ENCODE measurements around the gene FLRT2.

The FLRT2 gene

GRCh38 chr14:85663667-85664066, 133.7 kb downstream of the FLRT2 start:
- TF ChIP-seq, protein P1, sequence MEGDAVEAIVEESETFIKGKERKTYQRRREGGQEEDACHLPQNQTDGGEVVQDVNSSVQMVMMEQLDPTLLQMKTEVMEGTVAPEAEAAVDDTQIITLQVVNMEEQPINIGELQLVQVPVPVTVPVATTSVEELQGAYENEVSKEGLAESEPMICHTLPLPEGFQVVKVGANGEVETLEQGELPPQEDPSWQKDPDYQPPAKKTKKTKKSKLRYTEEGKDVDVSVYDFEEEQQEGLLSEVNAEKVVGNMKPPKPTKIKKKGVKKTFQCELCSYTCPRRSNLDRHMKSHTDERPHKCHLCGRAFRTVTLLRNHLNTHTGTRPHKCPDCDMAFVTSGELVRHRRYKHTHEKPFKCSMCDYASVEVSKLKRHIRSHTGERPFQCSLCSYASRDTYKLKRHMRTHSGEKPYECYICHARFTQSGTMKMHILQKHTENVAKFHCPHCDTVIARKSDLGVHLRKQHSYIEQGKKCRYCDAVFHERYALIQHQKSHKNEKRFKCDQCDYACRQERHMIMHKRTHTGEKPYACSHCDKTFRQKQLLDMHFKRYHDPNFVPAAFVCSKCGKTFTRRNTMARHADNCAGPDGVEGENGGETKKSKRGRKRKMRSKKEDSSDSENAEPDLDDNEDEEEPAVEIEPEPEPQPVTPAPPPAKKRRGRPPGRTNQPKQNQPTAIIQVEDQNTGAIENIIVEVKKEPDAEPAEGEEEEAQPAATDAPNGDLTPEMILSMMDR (IDR thresholded peaks at IDR 0.05) = no peak

DNA sequence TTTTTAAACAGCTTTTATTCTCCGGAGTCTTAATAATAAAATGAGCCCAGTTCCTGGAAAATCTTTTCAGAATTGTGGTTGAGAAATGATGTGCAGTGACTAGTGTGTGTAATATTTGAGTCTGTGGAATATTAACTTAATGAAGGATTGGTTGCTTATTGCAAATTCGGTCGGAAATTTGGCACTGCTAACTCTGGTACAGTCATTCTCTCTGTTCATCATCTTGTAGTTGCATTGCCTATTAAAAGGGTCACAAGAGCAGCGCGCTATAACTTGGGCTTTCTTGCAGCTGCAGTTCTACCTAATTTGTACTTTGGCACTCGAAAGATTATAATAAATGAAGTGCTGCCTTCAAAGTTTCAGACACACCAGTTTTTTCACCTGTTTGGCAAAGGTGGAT, 146.0 kb downstream of the FLRT2 start:
- TF ChIP-seq, protein P1 (IDR thresholded peaks at IDR 0.05) = no peak

DNA sequence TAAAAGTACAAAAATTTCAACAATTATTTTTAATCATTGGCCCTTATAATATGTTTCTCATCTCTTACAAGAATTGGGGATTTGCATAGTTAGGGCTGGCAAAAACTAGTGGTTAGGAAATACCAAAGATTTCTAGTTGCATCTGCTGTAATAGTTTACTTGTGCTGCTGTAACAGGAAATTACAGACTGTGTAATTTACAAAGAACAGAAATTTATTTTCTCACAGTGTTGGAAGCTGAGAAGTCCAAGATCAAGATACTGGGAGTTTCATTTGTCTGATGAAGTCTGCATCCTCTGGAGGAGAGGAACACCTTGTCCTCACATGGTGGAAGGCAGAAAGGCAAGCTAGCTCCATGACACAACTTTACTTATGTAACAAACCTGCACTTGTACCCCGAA, 157.0 kb downstream of the FLRT2 start:
- TF ChIP-seq, protein P1 (IDR thresholded peaks at IDR 0.05) = no peak

GRCh38 chr14:85687456-85687855, 157.5 kb downstream of the FLRT2 start:
- TF ChIP-seq, protein P1 (IDR thresholded peaks at IDR 0.05) = no peak

GRCh38 chr14:85688006-85688405, 158.1 kb downstream of the FLRT2 start:
- TF ChIP-seq, protein P1 (IDR thresholded peaks at IDR 0.05) = no peak

DNA sequence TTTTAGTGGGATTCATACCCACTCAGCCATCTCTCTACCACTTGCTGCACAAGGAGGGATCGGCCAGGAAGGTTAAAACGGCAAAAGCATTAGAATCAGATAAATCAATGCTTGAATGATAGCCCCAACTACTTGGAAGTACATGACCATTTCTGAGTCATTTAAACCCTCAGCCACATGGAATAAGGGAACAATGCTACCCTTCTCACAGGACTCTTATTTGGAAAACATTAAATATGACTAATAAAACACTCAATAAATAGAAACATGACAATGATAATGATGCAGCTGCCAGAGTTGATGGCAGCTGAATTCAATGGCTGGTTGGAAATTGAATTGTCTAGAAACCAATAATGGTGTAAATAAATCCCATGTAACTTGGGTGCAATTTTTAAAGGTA, 165.4 kb downstream of the FLRT2 start:
- TF ChIP-seq, protein P1 (IDR thresholded peaks at IDR 0.05) = no peak

GRCh38 chr14:85701116-85701515, 171.2 kb downstream of the FLRT2 start:
- TF ChIP-seq, protein P1 (IDR thresholded peaks at IDR 0.05) = no peak

- TF ChIP-seq, protein P1 (IDR thresholded peaks at IDR 0.05) = no peak
Observed at GRCh38 chr14:85701763-85702162, 171.8 kb downstream of the FLRT2 start.

Measured in LNCAP (cell line).